K562 (cell line): ENCODE results near the gene PCCB. TPM values are rescaled to one million over a fixed set of nuclear protein-coding genes. Genes with fewer than 3 reads are reported as not detected.

Experiments used
- ATAC-seq: fragments of 200-7000 bp; cut with Tn5 transposase; 3 replicates; pipeline ENCODE4 v1.9.1; 2020; ENCODE audit warnings: moderate library complexity
- BruUV-seq: library from RNA; stranded (reverse); fragments of 400-500 nt; replicated peaks from 2 replicates; lab custom pipeline; 2021; lab: Mats Ljungman, UMichigan
- CTCF ChIA-PET: fragments of 300-600 bp; formaldehyde crosslinking; extraction: SDS; loops from one replicate; lab custom pipeline; 2021; ENCODE audit warnings: low intra/inter-chr PET ratio; lab: Yijun Ruan, JAX
- POLR2A ChIA-PET: fragments of 300-600, 350-650 bp; sonication (Branson Sonifier 250); formaldehyde crosslinking; extraction: SDS; loops from one replicate; lab custom pipeline; 2021; ENCODE audit warnings: antibody characterized with exemption, inconsistent platforms; lab: Yijun Ruan, JAX
- DNase-seq, 4 experiments: peaks; one replicate each; pipeline versions ENCODE4 v3.0.0 to v3.0.0-alpha.2; 2011 to 2018; ENCODE audit warnings: low spot score in 3 of 4, mixed read lengths in 3 of 4; ENCODE audit errors: extremely low read depth in 1 of 4
- FAIRE-seq: peaks from 2 replicates; lab custom pipeline; 2011; peaks lifted over from hg19 to GRCh38; lab: Jason Lieb, UNC
- H2AFZ ChIP-seq: 2 replicates; pipeline ENCODE4 v1.6.0; 2011; ENCODE audit warnings: low read depth, low read length, control low read depth, inconsistent platforms
- H3K27ac ChIP-seq: fragments of 200-600 bp; 3 replicates; pipeline ENCODE4 v1.8.0; 2011; ENCODE audit warnings: low read depth, mild to moderate bottlenecking, control low read depth, inconsistent platforms, low read length, moderate library complexity, mixed read lengths; ENCODE audit errors: extremely low read depth
- H3K27me3 ChIP-seq, 2 experiments: fragments of 300-600 bp in 1 of 2; 2 replicates in 1 of 2; 3 replicates in 1 of 2; pipeline versions ENCODE4 v1.6.0 to v1.8.0; 2011; ENCODE audit warnings: inconsistent platforms in 2 of 2, low read length in 2 of 2, mild to moderate bottlenecking in 1 of 2, mixed read lengths in 1 of 2, moderate library complexity in 1 of 2; ENCODE audit not compliant: control insufficient read depth in 2 of 2, insufficient read depth in 2 of 2
- H3K36me3 ChIP-seq: fragments of 300-600 bp; 3 replicates; pipeline ENCODE4 v1.8.0; 2011; ENCODE audit warnings: mild to moderate bottlenecking, low read length, inconsistent platforms; ENCODE audit not compliant: control insufficient read depth, insufficient read depth
- H3K4me1 ChIP-seq, 2 experiments: fragments of 200-600 bp in 1 of 2; replicated peaks in 1 of 2; 2 replicates in 1 of 2; 3 replicates in 1 of 2; pipeline versions ENCODE4 v1.5.1 to v1.8.0; 2011; ENCODE audit warnings: inconsistent platforms in 2 of 2, low read length in 2 of 2, mild to moderate bottlenecking in 1 of 2, mixed read lengths in 1 of 2, moderate library complexity in 1 of 2; ENCODE audit not compliant: control insufficient read depth in 2 of 2, insufficient read depth in 2 of 2
- H3K4me2 ChIP-seq: 2 replicates; pipeline ENCODE4 v1.6.1; 2011; ENCODE audit warnings: low read length, control low read depth, inconsistent platforms, mixed read lengths; ENCODE audit not compliant: insufficient read depth
- H3K4me3 ChIP-seq: fragments of 200-600 bp; sonication (generic), shearing (Covaris generic); 2 replicates; pipeline ENCODE4 v1.5.1; 2016; ENCODE audit warnings: control low read depth, inconsistent platforms
- H3K79me2 ChIP-seq: fragments of 200-600 bp; 3 replicates; pipeline ENCODE4 v1.8.0; 2011; ENCODE audit warnings: low read length, inconsistent platforms; ENCODE audit not compliant: control insufficient read depth, insufficient read depth
- H3K9ac ChIP-seq, 2 experiments: 2 replicates each; pipeline versions ENCODE4 v1.6.0 to v1.6.1; 2011; ENCODE audit warnings: low read depth in 2 of 2, low read length in 2 of 2, control low read depth in 1 of 2, inconsistent platforms in 1 of 2, mild to moderate bottlenecking in 1 of 2, mixed read lengths in 1 of 2; ENCODE audit not compliant: insufficient read depth in 1 of 2
- H3K9me1 ChIP-seq: one replicate; pipeline ENCODE4 v1.6.0; 2011; ENCODE audit warnings: inconsistent platforms, mild to moderate bottlenecking, low read length, moderate library complexity; ENCODE audit not compliant: control insufficient read depth, insufficient read depth
- H3K9me3 ChIP-seq: replicated peaks from 2 replicates; pipeline ENCODE4 v1.5.1; 2011; ENCODE audit warnings: low read depth, low read length, inconsistent platforms; ENCODE audit not compliant: control insufficient read depth, insufficient read depth
- H4K20me1 ChIP-seq: replicated peaks from 2 replicates; pipeline ENCODE4 v1.6.1; 2011; ENCODE audit warnings: low read length, inconsistent platforms, mixed read lengths; ENCODE audit not compliant: control insufficient read depth, insufficient read depth
- GATAD2B ChIP-seq: fragments of 450-650 bp; IDR thresholded peaks from 2 replicates; pipeline ENCODE4 v1.6.1; 2017; ENCODE audit warnings: mild to moderate bottlenecking, borderline replicate concordance
- HNRNPUL1 ChIP-seq: fragments of 200-400 bp; formaldehyde crosslinking; IDR thresholded peaks from 2 replicates; pipeline ENCODE4 v1.6.1; 2017; ENCODE audit warnings: low read length
- LCOR ChIP-seq: sonication (generic); formaldehyde crosslinking; IDR thresholded peaks from 2 replicates; pipeline ENCODE4 v1.8.0; 2022; ENCODE audit warnings: mild to moderate bottlenecking, missing genetic modification reagents
- NR2C1 ChIP-seq, 2 experiments: fragments of 450-650 bp; IDR thresholded peaks; 2 replicates each; pipeline ENCODE4 v1.6.1; 2017; ENCODE audit warnings: mild to moderate bottlenecking in 2 of 2, antibody characterized with exemption in 1 of 2, inconsistent platforms in 1 of 2, missing compliant biosample characterization in 1 of 2, missing genetic modification characterization in 1 of 2
- ZFPM2 ChIP-seq: fragments of 250-450 bp; sonication (Bioruptor Pico); IDR thresholded peaks from 2 replicates; pipeline ENCODE4 v1.5.1; 2022; ENCODE audit warnings: mild to moderate bottlenecking
- ZNF766 ChIP-seq: fragments of 200-800 bp; sonication (Bioruptor generic); conservative IDR thresholded peaks from 2 replicates; pipeline ENCODE4 v1.6.1; 2016; ENCODE audit warnings: missing genetic modification characterization, missing compliant biosample characterization
- WGBS: fragments of 100-300 bp; shearing (Covaris generic); methylation state at CpG from one replicate; pipeline ENCODE4 v1.1.6; 2016; ENCODE audit warnings: low coverage, mixed read lengths; ENCODE audit not compliant: insufficient coverage; ENCODE audit errors: missing lambda C conversion rate; 5-methylcytosine and 5-hydroxymethylcytosine counted together
- in situ Hi-C: fragments of 300-500 bp; cut with MboI; formaldehyde crosslinking; loops from 4 replicates; pipeline ENCODE4 v1.15.0; 2018; ENCODE audit warnings: inconsistent platforms, mixed read lengths
- intact Hi-C: fragments of 100-400 bp; cut with micrococcal nuclease; formaldehyde crosslinking; loops from 2 replicates; pipeline ENCODE4 v1.14.2; 2022
- polyA plus RNA-seq, 8 experiments: library from polyadenylated mRNA; depleted of rRNA in 4 of 8; stranded (reverse) in 5 of 8; unstranded in 3 of 8; fragments of >200 nt; fragmentation: Nextera tagmentation in 2 of 8; fragmentation: Illumina TruSeq in 1 of 8; extraction: Ambion mirVana in 2 of 8; extraction: Trizol in 1 of 8; gene quantifications; 2 replicates each; pipeline versions ENCODE4 v1.2.1 to v1.2.3, GENCODE V29; 2011 to 2014; ENCODE audit warnings: inconsistent platforms in 1 of 8, missing spikeins in 1 of 8
- total RNA-seq, 7 experiments: library from RNA; depleted of rRNA in 6 of 7; stranded (reverse); fragments of >200 nt in 6 of 7; fragmentation: Illumina TruSeq in 2 of 7; extraction: Trizol in 2 of 7; gene quantifications; 2 replicates each; pipeline versions ENCODE4 v1.2.1 to v1.2.3, GENCODE V29; 2011 to 2021; ENCODE audit warnings: low replicate concordance in 1 of 7
- TF ChIP-seq, protein P1 (sequence below): fragments of 250-450 bp; sonication (Bioruptor Pico); IDR thresholded peaks from 2 replicates; pipeline ENCODE4 v1.4.0; 2020; ENCODE audit warnings: mild to moderate bottlenecking

Gene PCCB
- total and polyA plus RNA-seq, 9 of the 15 experiments (the other 6 are each of a cell fraction or from before 2014, with no cell fraction given): 69.5 to 173 (median 92.8) TPM

DNA sequence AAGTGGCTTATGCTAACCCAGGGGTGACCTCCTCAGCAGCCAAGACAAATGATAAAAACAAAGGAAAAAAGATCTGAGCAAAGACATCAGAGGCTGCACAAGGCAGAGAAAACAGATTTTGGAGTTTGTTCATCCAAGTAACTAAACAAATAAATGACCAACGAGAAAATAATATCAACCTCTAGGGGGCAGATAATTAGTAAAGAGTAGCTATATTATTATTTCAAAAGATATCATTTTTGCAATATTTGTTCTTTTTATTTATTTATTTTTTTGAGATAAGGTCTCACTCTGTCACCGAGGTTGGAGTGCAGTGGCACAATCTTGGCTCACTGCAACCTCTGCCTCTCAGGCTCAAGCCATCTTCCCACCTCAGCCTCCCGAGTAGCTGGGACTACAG lies 101.8 kb downstream of the PCCB start:
- Histone ChIP-seq H3K27me3 (no peaks in the 10 kb centered on the region), H3K36me3 (no peaks in the 10 kb centered on the region), H3K9me3 (no peaks in the 10 kb centered on the region), H4K20me1 (no peaks in the 10 kb centered on the region), H3K9ac (no peak overlapping the region), H3K27ac (no peak overlapping the region), H2AFZ (no peak overlapping the region), H3K9me1 (no peaks in the 10 kb centered on the region), H3K79me2 (no peaks in the 10 kb centered on the region), H3K4me2 (no peak overlapping the region), H3K4me3 (no peak overlapping the region), H3K4me1 (no peaks in the 10 kb centered on the region)
- 64% methylated on average over 3 of the region's 3 CpGs for WGBS
- ATAC-seq (no peak), FAIRE-seq (no peak), DNase-seq (no peak)
- ChIA-PET CTCF (no interaction called here), POLR2A (no interaction called here)
- in situ Hi-C loops (no loop called here), intact Hi-C loops (no loop called here)
- no TSS peak for BruUV-seq
- TF ChIP-seq, protein P1, sequence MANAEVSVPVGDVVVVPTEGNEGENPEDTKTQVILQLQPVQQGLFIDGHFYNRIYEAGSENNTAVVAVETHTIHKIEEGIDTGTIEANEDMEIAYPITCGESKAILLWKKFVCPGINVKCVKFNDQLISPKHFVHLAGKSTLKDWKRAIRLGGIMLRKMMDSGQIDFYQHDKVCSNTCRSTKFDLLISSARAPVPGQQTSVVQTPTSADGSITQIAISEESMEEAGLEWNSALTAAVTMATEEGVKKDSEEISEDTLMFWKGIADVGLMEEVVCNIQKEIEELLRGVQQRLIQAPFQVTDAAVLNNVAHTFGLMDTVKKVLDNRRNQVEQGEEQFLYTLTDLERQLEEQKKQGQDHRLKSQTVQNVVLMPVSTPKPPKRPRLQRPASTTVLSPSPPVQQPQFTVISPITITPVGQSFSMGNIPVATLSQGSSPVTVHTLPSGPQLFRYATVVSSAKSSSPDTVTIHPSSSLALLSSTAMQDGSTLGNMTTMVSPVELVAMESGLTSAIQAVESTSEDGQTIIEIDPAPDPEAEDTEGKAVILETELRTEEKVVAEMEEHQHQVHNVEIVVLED (CRISPR knock-in tag): no peak
- TF ChIP-seq LCOR (no peak), NR2C1 (IDR thresholded peaks at IDR 0.05) (no peak), NR2C1 (tag; IDR thresholded peaks at IDR 0.05) (no peak), HNRNPUL1 (no peak), GATAD2B (no peak), ZNF766 (CRISPR knock-in tag) (no peak), ZFPM2 (no peak)
